ENCODE results near the gene PDE2A.

The PDE2A gene

GRCh38 chr11:72588421-72589410 lies 85.5 kb downstream of the PDE2A start:
- no peak for TF ChIP-seq Cebpa-rat (IDR thresholded peaks at IDR 0.05)
- H3K36me3 ChIP-seq: no peaks in the 10 kb centered on the region
- H3K9ac ChIP-seq: no peak overlapping the region
- no peaks in the 10 kb centered on the region for H3K9me3 ChIP-seq
- no peak overlapping the region for H3K27ac ChIP-seq
- peaks cover 32% of the 10 kb centered on the region for H3K4me1 ChIP-seq
- no peak overlapping the region for H3K4me2 ChIP-seq
- H3K27me3 ChIP-seq: peaks cover 67% of the 10 kb centered on the region
- H3K4me3 ChIP-seq: no peak overlapping the region
- peaks cover 34% of the 10 kb centered on the region; the same call in 1 of the 2 replicates for H4K20me1 ChIP-seq

DNA sequence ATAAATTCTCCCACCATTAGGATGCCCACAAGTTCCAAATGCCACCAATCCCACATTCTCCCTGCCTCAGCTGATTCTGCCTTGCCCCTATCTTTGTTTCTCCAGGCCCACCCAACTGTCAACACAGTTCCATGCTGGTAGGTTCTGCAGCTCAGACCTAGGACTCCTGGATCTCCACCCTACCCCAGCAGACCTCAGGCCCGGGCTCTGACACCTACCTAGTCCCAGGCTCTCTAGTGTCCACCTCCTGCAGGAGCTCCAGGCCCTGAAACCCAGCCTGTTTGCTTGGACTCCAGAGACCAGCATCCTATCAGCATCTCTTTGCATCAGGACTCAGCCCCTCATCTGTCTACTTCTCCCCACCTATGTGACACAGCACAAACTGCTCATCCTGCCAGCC lies 86.5 kb downstream of the PDE2A start:
- Histone ChIP-seq H3K9me3 (no peaks in the 10 kb centered on the region), H3K27ac (no peak overlapping the region), H3K27me3 (peaks cover 67% of the 10 kb centered on the region), H3K4me1 (peaks cover 32% of the 10 kb centered on the region), H3K9ac (no peak overlapping the region), H3K4me2 (no peak overlapping the region), H4K20me1 (peaks cover 29% of the 10 kb centered on the region; the same call in 1 of the 2 replicates), H3K4me3 (no peak overlapping the region), H3K36me3 (no peaks in the 10 kb centered on the region)
- no peak for TF ChIP-seq Cebpa-rat (IDR thresholded peaks at IDR 0.05)

GRCh38 chr11:72586321-72587090 lies 87.7 kb downstream of the PDE2A start:
- H3K9ac ChIP-seq: no peak overlapping the region
- no peaks in the 10 kb centered on the region for H3K9me3 ChIP-seq
- no peak overlapping the region for H3K4me3 ChIP-seq
- peaks cover 56% of the 10 kb centered on the region for H3K27me3 ChIP-seq
- TF ChIP-seq Cebpa-rat (IDR thresholded peaks at IDR 0.05): no peak
- peaks cover 40% of the 10 kb centered on the region for H3K4me1 ChIP-seq
- peaks cover 26% of the 10 kb centered on the region; the same call in 1 of the 2 replicates for H4K20me1 ChIP-seq
- no peaks in the 10 kb centered on the region for H3K36me3 ChIP-seq
- peak overlapping the region; percentile 74; the same call in 1 of the 2 replicates for H3K4me2 ChIP-seq
- H3K27ac ChIP-seq: no peak overlapping the region

GRCh38 chr11:72585762-72586311 lies 88.4 kb downstream of the PDE2A start:
- no peak overlapping the region for H3K9ac ChIP-seq
- no peak overlapping the region for H3K4me3 ChIP-seq
- peaks cover 20% of the 10 kb centered on the region; the same call in 1 of the 2 replicates for H4K20me1 ChIP-seq
- no peak for TF ChIP-seq Cebpa-rat (IDR thresholded peaks at IDR 0.05)
- H3K9me3 ChIP-seq: no peaks in the 10 kb centered on the region
- H3K27ac ChIP-seq: no peak overlapping the region
- peak overlapping the region; percentile 74 for H3K4me2 ChIP-seq
- no peaks in the 10 kb centered on the region for H3K36me3 ChIP-seq
- H3K27me3 ChIP-seq: peaks cover 49% of the 10 kb centered on the region
- H3K4me1 ChIP-seq: peaks cover 46% of the 10 kb centered on the region

GRCh38 chr11:72584939-72585597 lies 89.2 kb downstream of the PDE2A start:
- Histone ChIP-seq H3K27me3 (peaks cover 42% of the 10 kb centered on the region), H3K4me1 (peaks cover 48% of the 10 kb centered on the region), H3K4me3 (peak overlapping the region; percentile 58), H3K9ac (no peak overlapping the region), H3K9me3 (no peaks in the 10 kb centered on the region), H3K4me2 (peak overlapping the region; percentile 74), H3K27ac (no peak overlapping the region), H4K20me1 (peaks cover 12% of the 10 kb centered on the region; the same call in 1 of the 2 replicates), H3K36me3 (no peaks in the 10 kb centered on the region)
- TF ChIP-seq Cebpa-rat (IDR thresholded peaks at IDR 0.05): no peak

DNA sequence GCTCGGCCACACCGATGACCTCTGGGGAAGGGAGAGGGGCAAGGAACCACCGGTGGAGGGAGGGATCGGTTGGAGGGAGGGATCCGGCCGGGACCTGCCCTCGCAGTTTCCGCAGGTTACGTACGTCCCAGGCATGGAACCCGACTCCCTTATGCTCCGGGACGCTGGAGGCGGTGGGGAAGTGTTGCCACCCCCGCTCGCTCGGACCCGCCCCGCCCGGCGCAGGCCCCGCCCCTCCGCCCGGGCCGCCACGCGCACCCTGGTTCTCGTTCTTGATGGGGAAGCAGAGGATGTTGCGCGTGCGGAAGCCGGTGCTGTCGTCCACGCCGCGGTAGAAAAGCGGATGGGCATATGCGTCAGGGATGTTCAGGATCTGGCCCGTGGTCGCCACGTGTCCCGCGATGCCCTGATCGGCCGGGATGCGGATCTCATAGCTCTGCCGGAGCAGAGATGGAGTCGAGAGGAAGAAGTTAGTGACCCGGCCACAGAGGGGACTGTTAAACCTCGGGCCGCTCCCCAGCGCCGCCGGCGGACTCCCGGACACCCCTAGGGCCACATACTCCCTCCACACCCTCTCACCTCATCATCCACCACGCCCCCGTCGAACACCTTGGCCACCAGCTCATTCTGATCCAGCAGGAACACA lies 89.8 kb downstream of the PDE2A start:
- H3K27ac ChIP-seq: no peak overlapping the region
- H3K4me3 ChIP-seq: peak overlapping the region; percentile 58
- no peak overlapping the region for H3K9ac ChIP-seq
- TF ChIP-seq Cebpa-rat (IDR thresholded peaks at IDR 0.05): no peak
- H3K27me3 ChIP-seq: peaks cover 35% of the 10 kb centered on the region
- H3K36me3 ChIP-seq: no peaks in the 10 kb centered on the region
- peak overlapping the region; percentile 74 for H3K4me2 ChIP-seq
- H3K9me3 ChIP-seq: no peaks in the 10 kb centered on the region
- peaks cover 48% of the 10 kb centered on the region for H3K4me1 ChIP-seq
- H4K20me1 ChIP-seq: 0 out of 2 replicates have a peak, but pooled peaks cover 8% of the 10 kb centered on the region

GRCh38 chr11:72583616-72584292 lies 90.5 kb downstream of the PDE2A start:
- Histone ChIP-seq H3K27ac (no peak overlapping the region), H3K36me3 (no peaks in the 10 kb centered on the region), H3K9me3 (no peaks in the 10 kb centered on the region), H3K4me1 (peaks cover 54% of the 10 kb centered on the region), H3K27me3 (peaks cover 29% of the 10 kb centered on the region), H4K20me1 (0 out of 2 replicates have a peak, but pooled peaks cover under 1% of the 10 kb centered on the region), H3K4me2 (0 out of 2 replicates have a peak overlapping the region, but pooled peaks have one; percentile 74), H3K4me3 (no peak overlapping the region), H3K9ac (no peak overlapping the region)
- TF ChIP-seq Cebpa-rat (IDR thresholded peaks at IDR 0.05): no peak

GRCh38 chr11:72583177-72583553 lies 91.1 kb downstream of the PDE2A start:
- no peaks in the 10 kb centered on the region for H4K20me1 ChIP-seq
- no peak overlapping the region for H3K4me2 ChIP-seq
- no peaks in the 10 kb centered on the region for H3K36me3 ChIP-seq
- no peaks in the 10 kb centered on the region for H3K9me3 ChIP-seq
- peaks cover 57% of the 10 kb centered on the region for H3K4me1 ChIP-seq
- H3K27ac ChIP-seq: no peak overlapping the region
- no peak overlapping the region for H3K4me3 ChIP-seq
- no peak for TF ChIP-seq Cebpa-rat (IDR thresholded peaks at IDR 0.05)
- H3K9ac ChIP-seq: no peak overlapping the region
- H3K27me3 ChIP-seq: peaks cover 23% of the 10 kb centered on the region

Measured in BLaER1 (cell line).